VCaP (cell line): ENCODE data around the gene MRPL44.
A peak's percentile ranks its signal among the peaks of the same experiment; 100 is the strongest.

Experiments used
- H3K27ac ChIP-seq: fragments of 450-650 bp; 2 replicates; pipeline ENCODE4 v1.5.1; 2017
- CTCF ChIP-seq: fragments of 450-650 bp; conservative IDR thresholded peaks from 2 replicates; pipeline ENCODE4 v1.5.1; 2017; ENCODE audit warnings: mild to moderate bottlenecking, moderate library complexity

The MRPL44 gene

GRCh38 chr2:223973606-223974005 is 16.3 kb downstream of the MRPL44 start:
- H3K27ac ChIP-seq = no peak overlapping the region
- no peak for TF ChIP-seq CTCF

GRCh38 chr2:223976635-223977226 is 19.5 kb downstream of the MRPL44 start:
- H3K27ac ChIP-seq = no peak overlapping the region

GRCh38 chr2:223978451-223978850 is 21.2 kb downstream of the MRPL44 start:
- TF ChIP-seq CTCF = no peak

More at GRCh38 chr2:223976635-223977226, 19.5 kb downstream of the MRPL44 start:
- TF ChIP-seq CTCF = no peak

GRCh38 chr2:223979730-223980396 is 22.6 kb downstream of the MRPL44 start:
- H3K27ac ChIP-seq = peak overlapping the region; percentile 61; the same call in 1 of the 2 replicates
- TF ChIP-seq CTCF = no peak

More at GRCh38 chr2:223978451-223978850, 21.2 kb downstream of the MRPL44 start:
- H3K27ac ChIP-seq = no peak overlapping the region

GRCh38 chr2:223980397-223980735 is 23.1 kb downstream of the MRPL44 start:
- no peak for TF ChIP-seq CTCF
- H3K27ac ChIP-seq = peak overlapping the region; percentile 61; the same call in 1 of the 2 replicates

GRCh38 chr2:223980803-223981202 is 23.5 kb downstream of the MRPL44 start:
- no peak for TF ChIP-seq CTCF
- peak overlapping the region; percentile 61 for H3K27ac ChIP-seq

GRCh38 chr2:223981241-223981640 is 24.0 kb downstream of the MRPL44 start:
- no peak for TF ChIP-seq CTCF

More at GRCh38 chr2:223981241-223981640, 24.0 kb downstream of the MRPL44 start:
- H3K27ac ChIP-seq = peak overlapping the region; percentile 61
